ENCODE results near the gene BMP5. TPM values are rescaled to one million over a fixed set of nuclear protein-coding genes. Genes with fewer than 3 reads are reported as not detected.

BMP5 gene
- total and polyA plus RNA-seq, 10 of the 15 experiments (the other 5 are each of a cell fraction or from before 2014, with no cell fraction given): not detected

DNA sequence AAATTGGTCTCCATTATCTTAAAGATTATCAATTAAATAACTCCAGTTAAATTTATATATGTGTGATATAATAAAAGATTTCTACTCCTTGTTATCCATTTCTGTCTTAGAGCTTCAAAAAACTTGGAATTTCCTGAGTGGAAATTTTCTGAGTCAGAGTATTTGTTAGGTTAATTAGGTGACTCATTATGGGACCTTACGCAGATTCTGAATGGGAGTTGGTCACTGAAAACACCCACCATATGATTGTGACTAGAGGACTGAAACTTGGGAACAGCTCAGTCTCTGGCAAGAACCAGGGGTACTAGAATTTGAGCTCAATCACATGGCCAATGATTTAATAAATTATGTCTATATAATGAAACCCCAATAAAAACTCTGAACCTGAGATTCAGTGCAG lies 171.0 kb downstream of the BMP5 start:
- in situ Hi-C loops (cut with MboI) (no loop called here), intact Hi-C loops (cut with micrococcal nuclease; ENCODE audit: unreplicated experiment) (no loop called here)
- Histone ChIP-seq H3K79me2 (ENCODE audit: control insufficient read depth, insufficient read depth, low read length) (no peaks in the 10 kb centered on the region), H2AFZ (ENCODE audit: control insufficient read depth, low read depth, low read length) (no peak overlapping the region), H3K4me2 (ENCODE audit: control insufficient read depth, insufficient read depth) (no peak overlapping the region), H3K36me3 (ENCODE audit: control insufficient read depth in 2 of 2, insufficient read depth in 2 of 2, low read length in 1 of 2) (no peaks in the 10 kb centered on the region), H4K20me1 (ENCODE audit: control insufficient read depth, insufficient read depth) (no peaks in the 10 kb centered on the region), H3K27me3 (replicated peaks in 1 of 2; ENCODE audit: control insufficient read depth in 2 of 2, insufficient read depth in 2 of 2, low read length in 1 of 2) (no peaks in the 10 kb centered on the region), H3K4me1 (ENCODE audit: control insufficient read depth, insufficient read depth, low read length) (no peaks in the 10 kb centered on the region), H3K9me3 (replicated peaks; ENCODE audit: control insufficient read depth, insufficient read depth, low read length) (no peaks in the 10 kb centered on the region), H3K4me3 (no peak overlapping the region), H3K9ac (ENCODE audit: control insufficient read depth, insufficient read depth, low read length) (no peak overlapping the region), H3K27ac (ENCODE audit: control insufficient read depth, insufficient read depth) (no peak overlapping the region)
- FAIRE-seq: no peak
- ChIA-PET SMC1A (ENCODE audit: uncharacterized antibody, unreplicated experiment) (no interaction called here), RAD21 (ENCODE audit: unreplicated experiment) (no interaction called here), CTCF (interaction anchor here (1.0 kb wide), 1 partner anchor 10 kb away, joined by 4 read pairs; no protein-coding TSS in a partner anchor), POLR2A (no interaction called here)
- no TSS peak for BruUV-seq (replicated peaks)
- TF ChIP-seq, protein P1, sequence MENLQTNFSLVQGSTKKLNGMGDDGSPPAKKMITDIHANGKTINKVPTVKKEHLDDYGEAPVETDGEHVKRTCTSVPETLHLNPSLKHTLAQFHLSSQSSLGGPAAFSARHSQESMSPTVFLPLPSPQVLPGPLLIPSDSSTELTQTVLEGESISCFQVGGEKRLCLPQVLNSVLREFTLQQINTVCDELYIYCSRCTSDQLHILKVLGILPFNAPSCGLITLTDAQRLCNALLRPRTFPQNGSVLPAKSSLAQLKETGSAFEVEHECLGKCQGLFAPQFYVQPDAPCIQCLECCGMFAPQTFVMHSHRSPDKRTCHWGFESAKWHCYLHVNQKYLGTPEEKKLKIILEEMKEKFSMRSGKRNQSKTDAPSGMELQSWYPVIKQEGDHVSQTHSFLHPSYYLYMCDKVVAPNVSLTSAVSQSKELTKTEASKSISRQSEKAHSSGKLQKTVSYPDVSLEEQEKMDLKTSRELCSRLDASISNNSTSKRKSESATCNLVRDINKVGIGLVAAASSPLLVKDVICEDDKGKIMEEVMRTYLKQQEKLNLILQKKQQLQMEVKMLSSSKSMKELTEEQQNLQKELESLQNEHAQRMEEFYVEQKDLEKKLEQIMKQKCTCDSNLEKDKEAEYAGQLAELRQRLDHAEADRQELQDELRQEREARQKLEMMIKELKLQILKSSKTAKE (IDR thresholded peaks at IDR 0.05; ENCODE audit: low read depth, poor library complexity, severe bottlenecking): no peak
- TF ChIP-seq ZZZ3 (IDR thresholded peaks at IDR 0.05; ENCODE audit: control insufficient read depth, insufficient read length, low read depth) (no peak), NR2C2 (IDR thresholded peaks at IDR 0.05; ENCODE audit: borderline replicate concordance, control insufficient read depth, insufficient read length, low read depth) (no peak)
- TF ChIP-seq, protein P2, sequence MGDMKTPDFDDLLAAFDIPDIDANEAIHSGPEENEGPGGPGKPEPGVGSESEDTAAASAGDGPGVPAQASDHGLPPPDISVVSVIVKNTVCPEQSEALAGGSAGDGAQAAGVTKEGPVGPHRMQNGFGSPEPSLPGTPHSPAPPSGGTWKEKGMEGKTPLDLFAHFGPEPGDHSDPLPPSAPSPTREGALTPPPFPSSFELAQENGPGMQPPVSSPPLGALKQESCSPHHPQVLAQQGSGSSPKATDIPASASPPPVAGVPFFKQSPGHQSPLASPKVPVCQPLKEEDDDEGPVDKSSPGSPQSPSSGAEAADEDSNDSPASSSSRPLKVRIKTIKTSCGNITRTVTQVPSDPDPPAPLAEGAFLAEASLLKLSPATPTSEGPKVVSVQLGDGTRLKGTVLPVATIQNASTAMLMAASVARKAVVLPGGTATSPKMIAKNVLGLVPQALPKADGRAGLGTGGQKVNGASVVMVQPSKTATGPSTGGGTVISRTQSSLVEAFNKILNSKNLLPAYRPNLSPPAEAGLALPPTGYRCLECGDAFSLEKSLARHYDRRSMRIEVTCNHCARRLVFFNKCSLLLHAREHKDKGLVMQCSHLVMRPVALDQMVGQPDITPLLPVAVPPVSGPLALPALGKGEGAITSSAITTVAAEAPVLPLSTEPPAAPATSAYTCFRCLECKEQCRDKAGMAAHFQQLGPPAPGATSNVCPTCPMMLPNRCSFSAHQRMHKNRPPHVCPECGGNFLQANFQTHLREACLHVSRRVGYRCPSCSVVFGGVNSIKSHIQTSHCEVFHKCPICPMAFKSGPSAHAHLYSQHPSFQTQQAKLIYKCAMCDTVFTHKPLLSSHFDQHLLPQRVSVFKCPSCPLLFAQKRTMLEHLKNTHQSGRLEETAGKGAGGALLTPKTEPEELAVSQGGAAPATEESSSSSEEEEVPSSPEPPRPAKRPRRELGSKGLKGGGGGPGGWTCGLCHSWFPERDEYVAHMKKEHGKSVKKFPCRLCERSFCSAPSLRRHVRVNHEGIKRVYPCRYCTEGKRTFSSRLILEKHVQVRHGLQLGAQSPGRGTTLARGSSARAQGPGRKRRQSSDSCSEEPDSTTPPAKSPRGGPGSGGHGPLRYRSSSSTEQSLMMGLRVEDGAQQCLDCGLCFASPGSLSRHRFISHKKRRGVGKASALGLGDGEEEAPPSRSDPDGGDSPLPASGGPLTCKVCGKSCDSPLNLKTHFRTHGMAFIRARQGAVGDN (IDR thresholded peaks at IDR 0.05): no peak
- TF ChIP-seq, protein P3, sequence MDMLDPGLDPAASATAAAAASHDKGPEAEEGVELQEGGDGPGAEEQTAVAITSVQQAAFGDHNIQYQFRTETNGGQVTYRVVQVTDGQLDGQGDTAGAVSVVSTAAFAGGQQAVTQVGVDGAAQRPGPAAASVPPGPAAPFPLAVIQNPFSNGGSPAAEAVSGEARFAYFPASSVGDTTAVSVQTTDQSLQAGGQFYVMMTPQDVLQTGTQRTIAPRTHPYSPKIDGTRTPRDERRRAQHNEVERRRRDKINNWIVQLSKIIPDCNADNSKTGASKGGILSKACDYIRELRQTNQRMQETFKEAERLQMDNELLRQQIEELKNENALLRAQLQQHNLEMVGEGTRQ (IDR thresholded peaks at IDR 0.05; ENCODE audit: borderline replicate concordance, low read depth, low read length): no peak
- no peak for DNase-seq (ENCODE audit: low read depth, low spot score)
- ATAC-seq: no peak
- 0% methylated on average over 1 of the region's 1 CpG for WGBS (ENCODE audit: insufficient coverage, insufficient replicate concordance, low lambda C conversion rate, missing lambda C conversion rate)

Measured in GM12878 (cell line).